GM18511 (cell line): ENCODE results near the gene CHEK1.
"Not testable (repeated sequence)": the region's sequence is repeated elsewhere in the genome, so short reads cannot be mapped to it uniquely, and the experiment has no call there.

Experiments
- ATAC-seq: cut with Tn5 transposase; IDR thresholded peaks from one replicate; pipeline ENCODE4 v1.9.1; 2021; ENCODE audit warnings: mild to moderate bottlenecking, moderate library complexity; ENCODE audit not compliant: unreplicated experiment

The CHEK1 gene

GRCh38 chr11:125690006-125690405, 65.0 kb downstream of the CHEK1 start:
- no peak for ATAC-seq

GRCh38 chr11:125692887-125693286, 67.9 kb downstream of the CHEK1 start:
- no peak for ATAC-seq

- no peak for ATAC-seq
These were observed 70.0 kb downstream of the CHEK1 start for GRCh38 chr11:125694951-125695350.

GRCh38 chr11:125701018-125701610, 76.2 kb downstream of the CHEK1 start:
- no peak for ATAC-seq

GRCh38 chr11:125701858-125702621, 77.1 kb downstream of the CHEK1 start:
- no peak for ATAC-seq

- not testable (repeated sequence) for ATAC-seq
These were observed 79.7 kb downstream of the CHEK1 start for GRCh38 chr11:125704686-125705085.

- ATAC-seq = no peak
These were observed 95.8 kb downstream of the CHEK1 start for GRCh38 chr11:125720781-125721180.

- no peak for ATAC-seq
These were observed 99.2 kb downstream of the CHEK1 start for GRCh38 chr11:125724125-125724524.
